HEK293 (cell line): ENCODE measurements around the gene OBSCN.

Experiments used
- ZBTB1 ChIP-seq: fragments of 450-650 bp; formaldehyde crosslinking; IDR thresholded peaks from 2 replicates; pipeline ENCODE4 v1.5.1; 2016; ENCODE audit warnings: missing biosample characterization, missing genetic modification characterization
- TF ChIP-seq, protein P1 (sequence below): fragments of 450-650 bp; formaldehyde crosslinking; IDR thresholded peaks from 2 replicates; pipeline ENCODE4 v1.5.1; 2016; ENCODE audit warnings: missing biosample characterization, missing genetic modification characterization
- TF ChIP-seq, protein P2 (sequence below): fragments of 450-650 bp; formaldehyde crosslinking; IDR thresholded peaks from 2 replicates; pipeline ENCODE4 v1.5.1; 2016; ENCODE audit warnings: missing biosample characterization, missing genetic modification characterization

DNA sequence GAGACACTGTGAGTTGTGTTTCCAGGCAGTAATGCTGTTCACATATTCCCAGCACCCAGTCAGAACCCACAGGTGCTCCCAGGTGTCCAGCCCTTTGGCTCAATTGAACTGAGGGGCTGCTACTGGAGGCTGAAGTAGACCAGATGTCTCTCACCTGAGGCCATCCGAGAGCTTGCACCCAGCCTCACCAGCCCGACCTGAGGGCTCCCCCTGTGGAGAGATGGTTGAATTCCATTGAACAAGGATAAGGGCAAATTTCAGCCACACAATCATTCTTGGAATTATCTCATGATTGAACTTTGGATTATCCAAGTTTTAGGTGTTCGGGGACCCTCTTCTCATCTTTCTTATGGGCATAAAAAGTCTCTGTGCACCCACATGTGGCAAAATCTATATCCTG, 52.1 kb downstream of the OBSCN start:
- TF ChIP-seq, protein P1, sequence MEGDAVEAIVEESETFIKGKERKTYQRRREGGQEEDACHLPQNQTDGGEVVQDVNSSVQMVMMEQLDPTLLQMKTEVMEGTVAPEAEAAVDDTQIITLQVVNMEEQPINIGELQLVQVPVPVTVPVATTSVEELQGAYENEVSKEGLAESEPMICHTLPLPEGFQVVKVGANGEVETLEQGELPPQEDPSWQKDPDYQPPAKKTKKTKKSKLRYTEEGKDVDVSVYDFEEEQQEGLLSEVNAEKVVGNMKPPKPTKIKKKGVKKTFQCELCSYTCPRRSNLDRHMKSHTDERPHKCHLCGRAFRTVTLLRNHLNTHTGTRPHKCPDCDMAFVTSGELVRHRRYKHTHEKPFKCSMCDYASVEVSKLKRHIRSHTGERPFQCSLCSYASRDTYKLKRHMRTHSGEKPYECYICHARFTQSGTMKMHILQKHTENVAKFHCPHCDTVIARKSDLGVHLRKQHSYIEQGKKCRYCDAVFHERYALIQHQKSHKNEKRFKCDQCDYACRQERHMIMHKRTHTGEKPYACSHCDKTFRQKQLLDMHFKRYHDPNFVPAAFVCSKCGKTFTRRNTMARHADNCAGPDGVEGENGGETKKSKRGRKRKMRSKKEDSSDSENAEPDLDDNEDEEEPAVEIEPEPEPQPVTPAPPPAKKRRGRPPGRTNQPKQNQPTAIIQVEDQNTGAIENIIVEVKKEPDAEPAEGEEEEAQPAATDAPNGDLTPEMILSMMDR (tag by site-specific recombination): no peak
- TF ChIP-seq, protein P2, sequence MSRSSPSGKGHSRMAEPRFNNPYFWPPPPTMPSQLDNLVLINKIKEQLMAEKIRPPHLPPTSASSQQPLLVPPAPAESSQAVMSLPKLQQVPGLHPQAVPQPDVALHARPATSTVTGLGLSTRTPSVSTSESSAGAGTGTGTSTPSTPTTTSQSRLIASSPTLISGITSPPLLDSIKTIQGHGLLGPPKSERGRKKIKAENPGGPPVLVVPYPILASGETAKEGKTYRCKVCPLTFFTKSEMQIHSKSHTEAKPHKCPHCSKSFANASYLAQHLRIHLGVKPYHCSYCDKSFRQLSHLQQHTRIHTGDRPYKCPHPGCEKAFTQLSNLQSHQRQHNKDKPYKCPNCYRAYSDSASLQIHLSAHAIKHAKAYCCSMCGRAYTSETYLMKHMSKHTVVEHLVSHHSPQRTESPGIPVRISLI (tag by site-specific recombination): no peak
- TF ChIP-seq ZBTB1: no peak
